ENCODE measurements around the gene SLC7A5. TPM values are rescaled to one million over a fixed set of nuclear protein-coding genes. Genes with fewer than 3 reads are reported as not detected.

The SLC7A5 gene
- total RNA-seq, 4 donors from 2014 or later, result 2.7 to 7.0 (median 5.7) TPM

DNA sequence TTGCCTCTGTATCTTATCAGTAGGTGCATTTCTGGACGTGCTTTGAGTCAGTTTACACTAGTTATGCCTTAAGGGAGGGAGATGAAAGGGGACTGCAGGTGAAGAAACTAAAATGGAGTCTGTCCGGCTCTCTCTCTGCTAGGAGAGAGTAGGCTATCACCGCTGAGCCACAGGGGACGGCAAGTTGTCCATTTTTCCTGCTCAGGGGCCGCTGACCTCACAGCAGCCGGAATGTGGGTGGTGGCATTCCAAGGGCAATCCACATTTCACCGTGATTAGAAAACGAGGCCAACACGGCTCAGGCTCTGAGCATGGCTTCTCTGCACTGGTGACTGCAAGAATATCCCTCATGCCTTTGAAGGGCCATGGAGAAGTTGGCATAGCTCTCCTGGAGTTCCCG, 84.5 kb downstream of the SLC7A5 start:
- 65 to 71% methylated on average over 4 to 10 of the region's 10 CpGs for WGBS, 2 donors (ENCODE audit: low coverage in 1 of 2)
- TF ChIP-seq EP300 (IDR thresholded peaks at IDR 0.05; ENCODE audit: low read depth) (no peak), POLR2AphosphoS5 (IDR thresholded peaks at IDR 0.05) (no peak), POLR2A (IDR thresholded peaks at IDR 0.05) (no peak)
- TF ChIP-seq, protein P1, sequence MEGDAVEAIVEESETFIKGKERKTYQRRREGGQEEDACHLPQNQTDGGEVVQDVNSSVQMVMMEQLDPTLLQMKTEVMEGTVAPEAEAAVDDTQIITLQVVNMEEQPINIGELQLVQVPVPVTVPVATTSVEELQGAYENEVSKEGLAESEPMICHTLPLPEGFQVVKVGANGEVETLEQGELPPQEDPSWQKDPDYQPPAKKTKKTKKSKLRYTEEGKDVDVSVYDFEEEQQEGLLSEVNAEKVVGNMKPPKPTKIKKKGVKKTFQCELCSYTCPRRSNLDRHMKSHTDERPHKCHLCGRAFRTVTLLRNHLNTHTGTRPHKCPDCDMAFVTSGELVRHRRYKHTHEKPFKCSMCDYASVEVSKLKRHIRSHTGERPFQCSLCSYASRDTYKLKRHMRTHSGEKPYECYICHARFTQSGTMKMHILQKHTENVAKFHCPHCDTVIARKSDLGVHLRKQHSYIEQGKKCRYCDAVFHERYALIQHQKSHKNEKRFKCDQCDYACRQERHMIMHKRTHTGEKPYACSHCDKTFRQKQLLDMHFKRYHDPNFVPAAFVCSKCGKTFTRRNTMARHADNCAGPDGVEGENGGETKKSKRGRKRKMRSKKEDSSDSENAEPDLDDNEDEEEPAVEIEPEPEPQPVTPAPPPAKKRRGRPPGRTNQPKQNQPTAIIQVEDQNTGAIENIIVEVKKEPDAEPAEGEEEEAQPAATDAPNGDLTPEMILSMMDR (IDR thresholded peaks at IDR 0.05), result no peak
- DNase-seq, result no peak
- Histone ChIP-seq H3K27ac (no peak overlapping the region), H3K36me3 (no peaks in the 10 kb centered on the region), H3K4me3 (no peak overlapping the region), H3K4me1 (peaks cover 0 to 9% (median 2%) of the 10 kb centered on the region in 4 donors), H3K9me3 (no peaks in the 10 kb centered on the region), H3K27me3 (no peaks in the 10 kb centered on the region)
- in situ Hi-C loops (cut with MboI; ENCODE audit: low pct_ligation_motif_present in 1 of 4, low pct_unique_long_range_greater_than_20kb in 1 of 4, low sequenced_read_pairs in 3 of 4) (loop anchor here in 3 of 4 donors (10.0 to 25.0 kb wide), 3 partner anchors 90 to 127 kb away; no protein-coding TSS in a partner anchor), intact Hi-C loops (cut with DNase I; ENCODE audit: low total_unique reads) (no loop called here)

DNA sequence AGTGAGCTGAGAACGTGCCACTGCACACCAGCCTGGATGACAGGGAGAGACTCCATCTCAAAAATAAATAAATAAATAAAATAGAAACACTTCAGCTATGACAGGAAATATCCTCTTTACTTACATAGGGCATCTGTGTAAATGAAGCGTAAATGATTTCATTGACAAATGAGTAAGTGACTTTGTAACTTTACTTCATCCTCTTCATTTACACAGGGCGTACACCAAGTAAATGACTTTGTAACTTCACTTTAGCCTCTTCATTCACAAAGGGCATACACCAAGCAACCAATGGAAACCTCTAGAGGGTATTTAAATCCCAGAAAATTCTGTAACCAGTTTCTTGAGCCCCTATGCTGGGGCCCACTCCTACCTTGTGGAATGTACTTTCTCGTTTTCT, 87.3 kb downstream of the SLC7A5 start:
- TF ChIP-seq POLR2A (IDR thresholded peaks at IDR 0.05) (no peak), EP300 (IDR thresholded peaks at IDR 0.05; ENCODE audit: low read depth) (no peak), POLR2AphosphoS5 (IDR thresholded peaks at IDR 0.05) (no peak)
- TF ChIP-seq, protein P1 (IDR thresholded peaks at IDR 0.05), result no peak
- DNase-seq, result no peak
- H3K4me1 ChIP-seq, result peaks cover 0 to 24% (median 11%) of the 10 kb centered on the region in 4 donors
- H3K27me3 ChIP-seq, result no peaks in the 10 kb centered on the region
- no peak overlapping the region for H3K27ac ChIP-seq
- no peaks in the 10 kb centered on the region for H3K36me3 ChIP-seq
- H3K9me3 ChIP-seq, result no peaks in the 10 kb centered on the region
- H3K4me3 ChIP-seq, result no peak overlapping the region
- 81% methylated on average over 4 of the region's 4 CpGs; no CpG with 5 or more reads in 1 of the 2 donors for WGBS, 2 donors (ENCODE audit: low coverage in 1 of 2)
- intact Hi-C loops (cut with DNase I; ENCODE audit: low total_unique reads), result no loop called here
- in situ Hi-C loops (cut with MboI; ENCODE audit: low pct_ligation_motif_present in 1 of 4, low pct_unique_long_range_greater_than_20kb in 1 of 4, low sequenced_read_pairs in 3 of 4), result loop anchor here in 3 of 4 donors (10.0 to 25.0 kb wide), 3 partner anchors 93 to 130 kb away; no protein-coding TSS in a partner anchor

DNA sequence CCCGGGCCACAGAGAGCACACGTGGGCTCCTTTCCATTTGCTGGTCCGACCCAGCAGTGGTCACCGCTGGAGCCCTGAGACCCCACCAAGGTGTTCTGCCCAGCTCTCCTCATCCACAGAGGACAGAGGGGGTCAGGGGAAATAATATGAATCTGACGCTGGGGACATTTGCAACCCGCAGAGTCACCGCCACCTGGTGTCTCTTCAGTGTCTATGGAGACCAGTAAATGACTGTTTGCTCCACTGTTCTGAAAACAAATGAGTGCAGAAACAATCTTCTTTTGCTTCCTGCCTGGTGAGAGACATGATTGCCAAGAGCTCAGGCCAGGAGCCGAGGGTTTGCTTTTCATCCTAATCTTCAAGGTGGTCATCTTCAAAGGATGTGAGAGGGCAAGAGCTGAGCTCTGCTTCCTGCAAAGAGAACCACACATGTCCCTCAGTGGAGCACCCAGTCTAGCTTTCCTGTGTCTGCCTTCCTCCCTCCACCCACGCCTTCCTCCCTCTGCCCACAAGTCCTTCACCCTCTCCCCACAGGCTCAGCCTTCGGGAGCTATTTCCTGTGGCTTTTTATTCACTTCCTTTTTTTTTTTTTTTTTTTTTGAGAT, 88.8 kb downstream of the SLC7A5 start:
- in situ Hi-C loops (cut with MboI; ENCODE audit: low pct_ligation_motif_present in 1 of 4, low pct_unique_long_range_greater_than_20kb in 1 of 4, low sequenced_read_pairs in 3 of 4) (loop anchor here in 3 of 4 donors (10.0 to 25.0 kb wide), 3 partner anchors 94 to 132 kb away; no protein-coding TSS in a partner anchor), intact Hi-C loops (cut with DNase I; ENCODE audit: low total_unique reads) (no loop called here)
- Histone ChIP-seq H3K36me3 (no peaks in the 10 kb centered on the region), H3K4me1 (peaks cover 0 to 24% (median 11%) of the 10 kb centered on the region in 4 donors), H3K27ac (peak overlapping the region; percentile 8 to 55 (median 30)), H3K9me3 (no peaks in the 10 kb centered on the region), H3K27me3 (no peaks in the 10 kb centered on the region), H3K4me3 (no peak overlapping the region)
- DNase-seq, result peak; percentile 49
- TF ChIP-seq EP300 (IDR thresholded peaks at IDR 0.05; ENCODE audit: low read depth) (no peak), POLR2A (IDR thresholded peaks at IDR 0.05) (no peak), POLR2AphosphoS5 (IDR thresholded peaks at IDR 0.05) (no peak)
- TF ChIP-seq, protein P1 (IDR thresholded peaks at IDR 0.05), result no peak
- 61% methylated on average over 10 of the region's 10 CpGs; no CpG with 5 or more reads in 1 of the 2 donors for WGBS, 2 donors (ENCODE audit: low coverage in 1 of 2)

Small RNA genes lying within 50 kb of the gene (small RNA-seq; reads per million reads assigned to genes)
- gene MIR6775, result 0 to 0.24 (median 0) reads per million in 4 donors

Other genes with a start within 250 kb of the SLC7A5 start
- 100 to 1,000 TPM in 1 of 4 donors, 10 to 100 TPM in 3; 45.2 to 193 (median 57.4) TPM for gene KLHDC4, start 103.5 kb downstream of the SLC7A5 start, total RNA-seq
- gene CA5A, start 67.0 kb upstream of the SLC7A5 start, total RNA-seq, result not detected
- gene BANP, start 81.9 kb upstream of the SLC7A5 start, total RNA-seq, result 10 to 100 TPM; 15.3 to 25.1 (median 18.7) TPM

Measured in transverse colon (tissue), 4 donors.